ENCODE results near the gene IP6K2.

GRCh38 chr3:48644898-48645760 lies 71.9 kb downstream of the IP6K2 start:
- TF ChIP-seq, protein P1, sequence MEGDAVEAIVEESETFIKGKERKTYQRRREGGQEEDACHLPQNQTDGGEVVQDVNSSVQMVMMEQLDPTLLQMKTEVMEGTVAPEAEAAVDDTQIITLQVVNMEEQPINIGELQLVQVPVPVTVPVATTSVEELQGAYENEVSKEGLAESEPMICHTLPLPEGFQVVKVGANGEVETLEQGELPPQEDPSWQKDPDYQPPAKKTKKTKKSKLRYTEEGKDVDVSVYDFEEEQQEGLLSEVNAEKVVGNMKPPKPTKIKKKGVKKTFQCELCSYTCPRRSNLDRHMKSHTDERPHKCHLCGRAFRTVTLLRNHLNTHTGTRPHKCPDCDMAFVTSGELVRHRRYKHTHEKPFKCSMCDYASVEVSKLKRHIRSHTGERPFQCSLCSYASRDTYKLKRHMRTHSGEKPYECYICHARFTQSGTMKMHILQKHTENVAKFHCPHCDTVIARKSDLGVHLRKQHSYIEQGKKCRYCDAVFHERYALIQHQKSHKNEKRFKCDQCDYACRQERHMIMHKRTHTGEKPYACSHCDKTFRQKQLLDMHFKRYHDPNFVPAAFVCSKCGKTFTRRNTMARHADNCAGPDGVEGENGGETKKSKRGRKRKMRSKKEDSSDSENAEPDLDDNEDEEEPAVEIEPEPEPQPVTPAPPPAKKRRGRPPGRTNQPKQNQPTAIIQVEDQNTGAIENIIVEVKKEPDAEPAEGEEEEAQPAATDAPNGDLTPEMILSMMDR (IDR thresholded peaks at IDR 0.05; ENCODE audit: low read length): no peak
- TF ChIP-seq EZH2 (IDR thresholded peaks at IDR 0.05; ENCODE audit: borderline replicate concordance, low read length): no peak
